ENCODE results near the gene SLC8A1. TPM values are rescaled to one million over a fixed set of nuclear protein-coding genes. Genes with fewer than 3 reads are reported as not detected.

SLC8A1 gene
- total RNA-seq, 1 donor from 2014 or later, result 3.2 TPM

DNA sequence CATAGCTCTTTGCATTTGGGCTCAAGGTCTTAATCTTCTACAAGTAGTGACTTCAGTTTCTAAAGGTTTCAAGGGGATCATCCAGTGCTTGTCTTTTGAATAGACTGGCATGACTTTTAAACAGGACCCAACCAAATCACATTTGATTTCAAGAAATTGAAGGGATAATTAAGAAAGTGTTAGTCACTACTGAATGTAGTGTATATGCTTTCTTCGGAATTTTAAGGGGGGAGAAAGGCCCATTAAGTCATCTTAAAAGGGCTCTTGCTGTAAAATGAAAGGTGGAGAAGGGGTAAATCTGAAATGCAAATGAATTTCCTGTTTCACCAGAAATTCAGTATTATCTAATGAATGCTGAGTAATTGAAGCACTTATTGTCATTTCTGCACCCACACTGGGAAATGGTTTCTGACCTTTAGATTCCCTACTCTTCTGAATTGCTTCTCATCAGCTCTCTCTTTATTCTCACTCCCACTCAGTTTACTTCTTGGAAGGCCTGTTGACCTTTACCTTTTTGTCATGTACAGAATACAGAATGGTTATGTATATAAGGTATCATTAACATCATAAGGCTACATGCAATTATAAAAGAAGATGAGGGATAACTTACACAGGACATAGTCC lies 241.4 kb downstream of the SLC8A1 start:
- DNase-seq (ENCODE audit: extremely low read depth, low read depth, low spot score), result no peak

- DNase-seq (ENCODE audit: extremely low read depth, low read depth, low spot score), result no peak
Measured at GRCh38 chr2:40209761-40210160, 242.1 kb downstream of the SLC8A1 start.

DNA sequence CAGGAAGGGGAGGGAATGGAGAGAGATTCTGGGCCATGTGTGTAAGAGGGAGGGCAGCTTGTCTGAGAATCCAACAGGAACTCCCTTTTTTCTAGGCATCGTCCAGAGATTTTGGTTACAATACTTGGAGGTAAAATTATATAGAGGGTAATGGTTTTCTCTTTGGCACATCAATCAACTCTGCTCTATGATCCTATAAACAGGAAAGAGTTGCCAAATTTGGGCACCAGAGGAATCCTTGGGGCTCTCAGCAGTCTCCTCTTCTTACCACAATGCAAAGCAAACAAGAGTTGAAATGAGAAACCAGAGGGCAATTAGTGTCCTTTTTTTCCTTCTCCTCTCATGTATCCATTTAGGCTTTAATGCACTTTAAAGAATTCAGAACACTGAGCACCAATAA lies 243.4 kb downstream of the SLC8A1 start:
- no peak for DNase-seq (ENCODE audit: extremely low read depth, low read depth, low spot score)

GRCh38 chr2:40204268-40204667 lies 247.6 kb downstream of the SLC8A1 start:
- no peak for DNase-seq (ENCODE audit: extremely low read depth, low read depth, low spot score)

- no peak for DNase-seq (ENCODE audit: extremely low read depth, low read depth, low spot score)
Measured at GRCh38 chr2:40202798-40203400, 249.0 kb downstream of the SLC8A1 start.

- no peak for DNase-seq (ENCODE audit: extremely low read depth, low read depth, low spot score)
Measured at GRCh38 chr2:40201425-40201824, 250.5 kb downstream of the SLC8A1 start.

DNA sequence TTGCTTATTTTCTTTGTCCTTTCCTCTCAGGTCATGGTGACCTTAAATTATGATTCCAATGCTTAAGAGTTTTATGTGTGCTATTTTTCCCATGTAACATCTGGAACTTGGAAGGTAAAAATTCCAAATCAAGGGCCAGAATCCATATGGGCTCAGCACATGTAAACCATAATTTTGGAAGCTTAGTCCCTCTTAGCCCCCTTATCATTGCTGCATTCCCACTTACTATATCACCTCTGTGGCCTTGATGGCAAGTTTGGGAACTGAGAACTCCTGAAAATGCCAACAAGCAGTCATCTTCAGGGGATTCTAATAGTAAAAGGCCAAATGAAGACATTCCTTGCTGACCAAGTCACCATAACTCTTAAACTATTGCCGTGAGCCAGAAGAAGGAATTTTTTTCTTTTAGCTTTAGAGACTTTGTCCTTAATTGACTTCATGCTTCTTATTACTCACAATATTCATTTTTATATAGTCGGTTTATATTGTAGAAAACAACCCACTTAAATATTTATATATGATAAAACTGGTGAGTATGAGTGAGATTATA lies 251.4 kb downstream of the SLC8A1 start:
- no peak for DNase-seq (ENCODE audit: extremely low read depth, low read depth, low spot score)

DNA sequence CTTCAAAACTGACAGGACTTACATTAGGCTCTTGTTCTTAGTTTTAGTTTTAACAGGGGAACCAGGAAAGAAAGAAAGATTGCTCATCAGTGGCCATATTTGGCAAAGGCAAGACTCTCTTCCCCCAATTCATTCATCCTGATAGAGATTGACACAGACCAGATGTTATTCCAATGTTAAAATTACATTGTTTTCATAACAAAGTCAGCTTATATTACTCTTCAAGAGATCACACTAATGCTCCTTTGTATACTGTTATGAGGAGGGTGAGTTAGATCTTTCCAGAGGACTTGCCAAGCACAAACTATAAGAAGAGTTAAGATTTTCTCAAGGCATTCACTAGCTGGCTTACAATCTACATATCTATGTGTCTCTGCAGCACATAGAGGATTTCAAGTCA lies 252.1 kb downstream of the SLC8A1 start:
- DNase-seq (ENCODE audit: extremely low read depth, low read depth, low spot score), result no peak

GRCh38 chr2:40197121-40197520 lies 254.8 kb downstream of the SLC8A1 start:
- no peak for DNase-seq (ENCODE audit: extremely low read depth, low read depth, low spot score)

DNA sequence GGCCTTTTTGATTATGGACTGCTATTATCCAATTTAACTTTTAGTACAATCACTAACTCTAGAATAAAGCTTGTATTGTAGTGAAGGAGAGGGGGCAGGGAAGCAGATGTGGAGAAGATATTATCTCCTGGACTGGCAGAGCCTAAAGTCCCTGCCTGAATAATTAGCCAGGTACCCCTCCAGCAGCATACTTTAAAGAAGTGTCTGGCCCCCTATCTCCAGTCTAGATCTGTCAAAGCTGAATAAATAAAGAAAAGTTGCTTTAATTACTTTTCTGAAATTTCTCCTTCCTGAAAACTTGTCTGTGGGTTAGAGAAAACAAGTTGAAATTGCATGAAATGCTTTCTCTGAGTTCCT lies 258.2 kb downstream of the SLC8A1 start:
- no peak for DNase-seq (ENCODE audit: extremely low read depth, low read depth, low spot score)

DNA sequence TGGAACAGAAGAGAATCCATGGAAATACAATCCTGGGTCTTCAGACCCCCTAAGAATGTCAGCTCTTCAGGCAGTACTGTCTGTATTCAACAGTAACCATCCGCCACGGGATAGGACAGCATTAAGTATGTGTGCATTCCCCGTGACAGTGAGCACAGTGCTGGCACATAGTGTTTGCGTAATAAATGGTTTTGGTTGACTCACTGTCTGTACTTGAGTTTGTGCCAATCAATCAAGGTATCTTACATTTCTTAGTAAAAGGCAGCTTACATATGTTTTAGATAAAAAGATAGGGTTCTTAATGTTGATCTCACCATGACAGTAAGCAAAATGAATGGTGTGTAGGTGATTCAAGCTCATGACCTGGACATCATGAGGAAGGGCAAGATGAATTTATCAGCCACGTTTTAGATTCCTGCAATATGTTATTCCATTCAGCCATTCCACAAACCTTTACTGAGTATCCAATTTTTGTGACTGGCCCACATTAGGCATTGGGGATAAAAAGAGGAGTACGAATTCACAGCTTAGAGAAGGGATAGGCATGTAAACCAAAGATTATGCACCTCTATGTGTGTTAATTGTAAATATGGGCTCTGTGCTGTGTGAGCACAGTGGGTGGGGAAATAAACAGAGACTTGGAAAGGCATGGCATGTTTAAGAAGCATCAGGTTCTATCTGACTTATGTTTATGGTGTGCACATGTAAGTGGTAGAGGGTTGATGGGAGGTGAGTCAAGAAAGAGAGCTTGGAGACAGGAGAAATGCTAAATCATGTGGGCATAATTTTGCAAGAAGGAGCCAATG lies 258.8 kb downstream of the SLC8A1 start:
- no peak for DNase-seq (ENCODE audit: extremely low read depth, low read depth, low spot score)

- no peak for DNase-seq (ENCODE audit: extremely low read depth, low read depth, low spot score)
Measured at GRCh38 chr2:40190457-40190856, 261.4 kb downstream of the SLC8A1 start.

DNA sequence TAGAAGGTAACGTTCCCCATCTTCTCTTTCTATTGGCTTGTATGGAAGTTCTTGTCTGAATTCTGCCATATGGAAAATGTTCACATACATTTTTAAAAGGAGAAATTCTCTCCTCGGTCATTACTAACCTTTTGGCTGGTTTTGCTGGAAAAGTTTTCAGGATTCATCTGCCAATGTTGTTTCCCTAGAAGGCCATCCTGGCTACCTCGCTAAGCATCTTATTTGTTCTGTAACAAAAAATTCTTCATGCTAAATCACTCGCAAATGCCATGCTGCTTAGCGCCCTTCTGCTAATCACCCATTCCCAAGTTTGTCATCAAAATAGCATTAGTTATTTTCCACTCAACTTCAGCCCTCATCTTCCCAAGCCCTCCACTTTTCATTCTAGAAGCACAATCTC lies 262.0 kb downstream of the SLC8A1 start:
- no peak for DNase-seq (ENCODE audit: extremely low read depth, low read depth, low spot score)

DNA sequence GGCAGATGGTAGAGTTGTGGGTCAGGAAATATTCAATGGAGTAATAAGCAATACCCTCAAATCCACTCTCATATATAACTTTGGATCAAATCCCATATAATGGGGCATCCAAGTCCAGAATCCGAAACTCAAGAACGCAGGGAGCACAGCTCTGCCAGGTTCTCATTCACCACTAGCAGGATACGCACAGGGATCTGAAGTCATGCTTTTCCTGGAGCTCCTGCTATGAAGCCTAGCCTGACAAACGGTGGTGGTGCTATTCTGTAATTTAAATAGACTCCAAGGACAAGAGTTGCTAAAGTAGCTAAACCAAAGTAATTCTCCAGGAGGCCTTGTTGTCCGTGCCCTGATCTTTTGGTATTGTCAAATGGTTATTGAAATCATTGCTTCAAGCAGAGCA lies 264.8 kb downstream of the SLC8A1 start:
- DNase-seq (ENCODE audit: extremely low read depth, low read depth, low spot score), result no peak

GRCh38 chr2:40184551-40184950 lies 267.3 kb downstream of the SLC8A1 start:
- DNase-seq (ENCODE audit: extremely low read depth, low read depth, low spot score), result no peak

- DNase-seq (ENCODE audit: extremely low read depth, low read depth, low spot score), result no peak
Measured at GRCh38 chr2:40181855-40182254, 270.0 kb downstream of the SLC8A1 start.

DNA sequence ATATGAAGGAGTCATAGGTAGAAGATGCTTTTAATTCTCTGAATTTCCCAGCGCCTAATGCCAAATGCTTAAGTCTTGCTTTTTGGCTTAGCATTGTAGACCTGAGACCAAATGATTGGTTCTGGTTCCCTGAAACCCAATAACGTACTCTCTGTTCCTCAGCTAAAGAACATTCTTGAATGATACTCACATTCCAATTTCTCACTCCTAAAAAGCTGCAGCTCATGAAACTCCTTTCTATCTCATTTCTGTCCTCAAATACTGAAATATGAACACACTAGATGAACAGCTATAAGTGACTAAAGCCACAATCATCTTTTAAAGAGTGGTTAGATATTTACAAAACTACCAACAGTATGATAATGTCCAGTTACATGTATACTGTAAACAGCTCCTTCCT lies 272.1 kb downstream of the SLC8A1 start:
- DNase-seq (ENCODE audit: extremely low read depth, low read depth, low spot score), result no peak

DNA sequence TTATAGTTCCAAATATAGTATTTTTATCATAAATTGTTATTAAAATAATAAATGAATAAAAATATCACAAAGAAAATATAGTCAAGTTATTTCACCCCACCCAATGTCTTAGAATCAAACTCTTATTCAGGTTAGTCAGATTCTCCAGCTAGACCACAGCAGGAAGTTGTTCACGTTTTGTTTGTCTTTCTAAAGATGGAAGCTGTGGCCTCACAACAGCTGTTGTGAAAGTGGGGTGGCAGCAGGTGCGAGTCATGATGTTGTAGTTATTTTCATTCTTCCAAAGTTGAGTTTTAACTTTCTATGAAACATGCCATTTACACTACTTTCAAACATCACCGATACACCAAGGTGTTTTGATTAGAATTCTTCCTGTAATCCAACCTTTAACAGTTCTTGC lies 272.9 kb downstream of the SLC8A1 start:
- DNase-seq (ENCODE audit: extremely low read depth, low read depth, low spot score), result no peak

DNA sequence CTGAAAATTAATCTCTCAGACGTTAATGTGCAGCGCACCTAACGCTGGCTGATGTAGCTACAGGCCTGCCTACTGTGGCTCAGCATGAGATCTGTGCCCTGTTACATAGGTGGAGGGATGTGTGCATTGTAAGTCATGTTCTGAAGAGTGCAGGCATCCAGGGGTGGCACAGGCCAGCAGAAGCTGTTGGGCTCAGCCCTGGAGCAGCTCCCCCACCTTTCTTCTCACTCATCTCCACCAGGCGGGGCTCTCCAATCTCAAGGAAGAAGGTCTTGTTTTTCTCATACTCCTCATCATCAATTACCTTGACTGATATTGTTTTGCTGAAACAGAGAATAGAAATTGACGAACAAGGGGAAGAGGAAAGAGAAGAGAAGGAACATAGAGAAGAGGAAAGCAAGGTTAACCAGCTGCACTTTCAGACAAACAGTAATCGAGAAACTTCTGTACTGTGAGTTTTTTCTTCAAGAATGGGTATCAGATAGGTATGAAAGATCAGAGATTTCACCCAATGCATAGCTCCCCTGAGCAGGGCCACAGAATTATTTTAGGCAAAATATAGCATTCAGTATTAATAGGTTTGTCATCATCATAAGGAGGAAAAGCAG lies 273.6 kb downstream of the SLC8A1 start:
- no peak for DNase-seq (ENCODE audit: extremely low read depth, low read depth, low spot score)

DNA sequence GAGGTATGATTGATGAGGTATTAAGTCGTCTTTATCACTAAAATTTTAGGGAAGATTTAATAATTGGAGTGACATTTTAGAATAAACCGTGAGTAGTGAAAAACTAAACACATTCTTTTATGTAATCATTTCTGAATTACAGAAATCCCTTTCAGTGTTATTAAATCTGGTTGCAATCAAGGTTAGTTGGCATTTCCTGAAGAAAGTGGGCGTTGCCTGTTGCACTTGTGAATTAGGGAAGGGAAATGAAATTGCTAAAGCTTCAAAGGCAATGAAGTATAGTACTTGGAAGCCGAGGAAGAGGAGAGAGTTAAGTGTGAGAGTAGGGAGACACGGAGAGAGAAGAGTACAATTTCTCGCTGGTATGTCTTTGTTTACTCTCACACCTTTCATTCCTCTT lies 274.5 kb downstream of the SLC8A1 start:
- DNase-seq (ENCODE audit: extremely low read depth, low read depth, low spot score), result no peak

GRCh38 chr2:40173276-40173675 lies 278.6 kb downstream of the SLC8A1 start:
- no peak for DNase-seq (ENCODE audit: extremely low read depth, low read depth, low spot score)

Measured in glomerular endothelial cell (primary cell).